Measurements from ENCODE around the gene TPPP2.
"Not testable (repeated sequence)": the region's sequence is repeated elsewhere in the genome, so short reads cannot be mapped to it uniquely, and the experiment has no call there.

The TPPP2 gene

DNA sequence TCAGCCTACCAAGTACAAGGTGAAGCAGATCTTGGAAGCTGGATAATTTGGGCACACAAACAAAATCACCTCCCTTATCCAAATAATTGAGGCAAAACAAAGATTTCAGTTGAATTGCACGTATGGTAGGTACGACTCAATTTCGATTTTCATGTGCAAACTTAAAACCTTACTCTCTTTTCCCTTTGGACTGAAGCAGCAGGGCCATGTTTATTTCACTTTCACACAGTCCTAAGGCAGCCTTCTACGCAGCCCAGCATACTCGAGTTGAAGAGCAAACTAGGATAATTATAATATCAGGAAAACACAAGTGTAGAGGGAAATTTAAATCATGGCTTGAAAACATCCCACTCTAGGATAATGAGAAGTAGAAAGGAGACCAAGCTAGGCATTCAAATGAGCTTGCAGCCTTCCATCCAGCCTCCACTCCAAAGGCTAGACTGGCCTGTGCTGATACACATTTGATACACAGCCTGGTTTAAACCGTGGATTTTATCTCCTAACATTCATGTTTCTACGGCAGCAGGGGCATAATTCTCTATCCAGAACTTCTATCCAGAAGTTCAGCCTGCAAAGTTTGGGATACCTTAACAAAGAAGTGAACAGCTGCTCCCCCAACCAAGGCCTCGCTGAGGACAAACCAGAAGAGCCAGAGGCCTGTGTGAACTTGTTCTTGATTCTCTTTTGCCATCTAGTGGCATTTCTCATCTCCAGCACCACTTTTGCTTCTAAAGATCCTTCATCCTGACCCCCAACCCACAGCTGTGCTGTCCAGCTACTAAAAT, 9.8 kb downstream of the TPPP2 start:
- TF ChIP-seq Cebpa-rat (IDR thresholded peaks at IDR 0.05) = no peak
- Histone ChIP-seq H3K9ac (peak overlapping the region in 1 of 11 experiments; percentile 34; a peak in 2 of 22 replicates), H3K36me3 (no peaks in the 10 kb centered on the region), H3K4me2 (peak overlapping the region in 2 of 11 experiments; percentile 29 to 32; a peak in 1 of 22 replicates), H3K27ac (no peak overlapping the region), H3K9me3 (replicated peaks in 1 of 11) (no peaks in the 10 kb centered on the region), H4K20me1 (no peaks in the 10 kb centered on the region), H3K4me3 (no peak overlapping the region), H3K27me3 (no peaks in the 10 kb centered on the region), H3K4me1 (peaks cover 9 to 44% (median 21%) of the 10 kb centered on the region in 10 experiments)

DNA sequence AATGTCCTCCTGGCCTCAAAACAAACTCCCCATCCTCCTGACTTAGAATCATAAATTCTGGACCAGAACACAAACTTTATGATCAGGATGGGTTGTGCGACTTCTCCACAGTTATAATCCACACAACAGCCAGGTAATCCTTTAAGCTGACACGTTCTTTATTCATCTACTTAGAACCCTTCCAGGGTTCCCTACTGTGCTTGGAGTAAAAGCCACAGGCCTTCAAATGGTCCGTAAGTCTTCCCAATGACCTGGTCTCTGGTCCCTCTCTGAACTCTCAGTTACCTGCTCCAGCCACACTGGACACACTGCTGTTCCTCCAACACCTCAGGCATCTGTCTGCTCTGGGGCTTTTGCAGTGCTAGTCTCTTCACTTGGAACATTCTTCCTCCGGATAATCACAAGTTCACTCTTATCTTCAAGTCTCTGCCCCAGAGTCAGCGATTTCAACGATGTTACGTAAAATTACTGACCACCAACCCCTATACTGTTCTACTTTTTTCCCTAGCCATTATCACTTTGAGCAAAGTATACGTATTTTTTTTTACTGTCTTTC, 10.4 kb downstream of the TPPP2 start:
- H3K4me3 ChIP-seq = no peak overlapping the region
- no peaks in the 10 kb centered on the region for H3K36me3 ChIP-seq
- H3K9me3 ChIP-seq (replicated peaks in 1 of 11) = no peaks in the 10 kb centered on the region
- H3K27me3 ChIP-seq = no peaks in the 10 kb centered on the region
- H3K9ac ChIP-seq = no peak overlapping the region
- H4K20me1 ChIP-seq = no peaks in the 10 kb centered on the region
- H3K4me2 ChIP-seq = no peak overlapping the region
- TF ChIP-seq Cebpa-rat (IDR thresholded peaks at IDR 0.05) = no peak
- H3K27ac ChIP-seq = no peak overlapping the region
- peaks cover 11 to 44% (median 24%) of the 10 kb centered on the region in 10 experiments for H3K4me1 ChIP-seq

DNA sequence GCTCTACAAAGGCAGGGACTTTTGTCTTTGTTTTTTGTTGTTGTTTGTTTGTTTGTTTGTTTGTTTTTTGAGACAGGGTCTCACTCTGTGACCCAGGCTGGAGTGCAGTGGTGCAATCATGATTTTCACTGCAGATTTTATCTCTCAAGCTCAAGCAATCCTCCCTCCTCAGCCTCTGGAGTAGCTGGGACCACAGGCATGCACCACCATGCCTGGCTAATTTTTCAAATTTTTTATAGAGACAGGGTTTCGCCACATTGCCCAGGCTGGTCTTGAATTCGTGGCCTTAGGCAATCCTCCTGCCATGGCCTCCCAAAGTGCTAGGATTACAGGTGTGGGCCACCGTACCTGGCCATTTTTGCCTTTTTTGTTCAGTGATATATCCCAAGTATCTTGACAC, 10.9 kb downstream of the TPPP2 start:
- H3K27me3 ChIP-seq; H3K27ac ChIP-seq; H3K9me3 ChIP-seq (replicated peaks in 1 of 11); H3K36me3 ChIP-seq; H4K20me1 ChIP-seq; H3K4me3 ChIP-seq; H3K4me2 ChIP-seq; H3K9ac ChIP-seq: not testable (repeated sequence)
- peaks cover 11 to 44% (median 24%) of the 10 kb centered on the region in 10 experiments for H3K4me1 ChIP-seq

DNA sequence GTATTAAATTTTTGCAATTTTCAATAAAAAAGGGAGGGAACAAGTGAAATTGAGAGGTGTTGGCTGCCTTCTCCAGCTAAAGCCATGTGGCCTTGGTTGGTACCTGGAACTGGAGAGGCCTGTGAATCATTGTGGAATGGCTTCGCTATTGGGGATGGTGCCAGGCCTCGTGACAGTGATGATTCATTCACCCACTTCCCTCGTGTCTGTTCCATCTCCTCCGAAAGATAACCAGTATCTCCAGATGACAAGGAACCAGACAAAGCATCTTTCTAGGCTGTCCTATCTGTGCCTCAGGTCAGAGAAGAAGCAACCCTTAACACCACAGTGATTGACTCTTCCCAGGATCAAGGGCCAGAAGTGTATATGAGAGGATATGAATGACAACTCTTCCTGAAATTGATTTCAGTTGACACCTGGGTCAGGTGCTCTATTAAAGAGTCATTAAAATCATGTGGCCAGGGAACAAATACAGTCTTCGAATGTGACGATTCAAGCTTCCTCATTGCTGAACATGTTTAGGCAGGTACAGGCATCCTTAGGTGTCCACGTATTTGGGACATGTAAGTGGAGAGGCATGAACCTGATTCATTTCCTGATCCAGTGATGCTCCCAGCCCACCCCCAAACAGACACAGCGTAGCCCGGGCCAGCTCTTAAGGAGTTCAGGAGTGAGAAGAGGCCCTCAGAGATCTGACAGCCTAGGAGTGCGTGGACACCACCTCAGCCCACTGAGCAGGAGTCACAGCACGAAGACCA, 11.8 kb downstream of the TPPP2 start, which contains the start of gene RNASE7:
RNASE7 (plus strand) TSS at position 687 of the 758 bp plus-strand sequence. CDS start 631 bp downstream, outside the sequence.
- Histone ChIP-seq H3K36me3 (no peaks in the 10 kb centered on the region), H3K4me2 (peak within 1 kb of the TSS in 2 of 11 experiments; percentile 21 to 27; a peak in 1 of 22 replicates), H4K20me1 (no peaks in the 10 kb centered on the region), H3K27me3 (no peaks in the 10 kb centered on the region), H3K4me3 (no peak within 1 kb of the TSS), H3K4me1 (peaks cover 11 to 39% (median 21%) of the 10 kb centered on the region in 10 experiments), H3K9ac (no peak within 1 kb of the TSS), H3K9me3 (replicated peaks in 1 of 11) (no peaks in the 10 kb centered on the region), H3K27ac (no peak within 1 kb of the TSS)
- no peak for TF ChIP-seq Cebpa-rat (IDR thresholded peaks at IDR 0.05)

DNA sequence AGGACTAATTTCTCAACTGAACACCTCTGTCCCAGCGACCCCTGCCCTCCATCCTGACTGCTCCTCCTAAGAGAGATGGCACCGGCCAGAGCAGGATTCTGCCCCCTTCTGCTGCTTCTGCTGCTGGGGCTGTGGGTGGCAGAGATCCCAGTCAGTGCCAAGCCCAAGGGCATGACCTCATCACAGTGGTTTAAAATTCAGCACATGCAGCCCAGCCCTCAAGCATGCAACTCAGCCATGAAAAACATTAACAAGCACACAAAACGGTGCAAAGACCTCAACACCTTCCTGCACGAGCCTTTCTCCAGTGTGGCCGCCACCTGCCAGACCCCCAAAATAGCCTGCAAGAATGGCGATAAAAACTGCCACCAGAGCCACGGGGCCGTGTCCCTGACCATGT, 12.9 kb downstream of the TPPP2 start:
- Histone ChIP-seq H3K9me3 (replicated peaks in 1 of 11) (no peaks in the 10 kb centered on the region), H3K4me3 (no peak overlapping the region), H3K36me3 (no peaks in the 10 kb centered on the region), H3K9ac (no peak overlapping the region), H3K27ac (no peak overlapping the region), H3K27me3 (no peaks in the 10 kb centered on the region), H3K4me2 (no peak overlapping the region), H3K4me1 (peaks cover 11 to 36% (median 20%) of the 10 kb centered on the region in 10 experiments), H4K20me1 (no peaks in the 10 kb centered on the region)
- no peak for TF ChIP-seq Cebpa-rat (IDR thresholded peaks at IDR 0.05)

DNA sequence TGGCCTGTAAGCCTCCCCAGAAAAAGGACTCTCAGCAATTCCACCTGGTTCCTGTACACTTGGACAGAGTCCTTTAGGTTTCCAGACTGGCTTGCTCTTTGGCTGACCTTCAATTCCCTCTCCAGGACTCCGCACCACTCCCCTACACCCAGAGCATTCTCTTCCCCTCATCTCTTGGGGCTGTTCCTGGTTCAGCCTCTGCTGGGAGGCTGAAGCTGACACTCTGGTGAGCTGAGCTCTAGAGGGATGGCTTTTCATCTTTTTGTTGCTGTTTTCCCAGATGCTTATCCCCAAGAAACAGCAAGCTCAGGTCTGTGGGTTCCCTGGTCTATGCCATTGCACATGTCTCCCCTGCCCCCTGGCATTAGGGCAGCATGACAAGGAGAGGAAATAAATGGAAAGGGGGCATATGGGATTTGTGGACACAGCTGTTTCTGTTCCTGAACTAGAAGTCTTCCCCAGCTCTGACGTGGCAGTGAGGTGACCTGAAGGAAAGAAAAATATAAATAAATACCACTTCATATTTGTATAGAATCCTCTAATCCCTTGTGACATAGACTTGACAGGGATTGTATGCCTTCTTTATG, 13.5 kb downstream of the TPPP2 start:
- peaks cover 11 to 36% (median 20%) of the 10 kb centered on the region in 10 experiments for H3K4me1 ChIP-seq
- no peaks in the 10 kb centered on the region for H3K27me3 ChIP-seq
- H3K27ac ChIP-seq = no peak overlapping the region
- H4K20me1 ChIP-seq = no peaks in the 10 kb centered on the region
- H3K9ac ChIP-seq = no peak overlapping the region
- peak overlapping the region in 7 of 11 experiments; percentile 17 to 67 (median 44); a peak in 7 of 22 replicates for H3K4me2 ChIP-seq
- H3K9me3 ChIP-seq (replicated peaks in 1 of 11) = no peaks in the 10 kb centered on the region
- H3K36me3 ChIP-seq = no peaks in the 10 kb centered on the region
- TF ChIP-seq Cebpa-rat (IDR thresholded peaks at IDR 0.05) = no peak
- no peak overlapping the region for H3K4me3 ChIP-seq

DNA sequence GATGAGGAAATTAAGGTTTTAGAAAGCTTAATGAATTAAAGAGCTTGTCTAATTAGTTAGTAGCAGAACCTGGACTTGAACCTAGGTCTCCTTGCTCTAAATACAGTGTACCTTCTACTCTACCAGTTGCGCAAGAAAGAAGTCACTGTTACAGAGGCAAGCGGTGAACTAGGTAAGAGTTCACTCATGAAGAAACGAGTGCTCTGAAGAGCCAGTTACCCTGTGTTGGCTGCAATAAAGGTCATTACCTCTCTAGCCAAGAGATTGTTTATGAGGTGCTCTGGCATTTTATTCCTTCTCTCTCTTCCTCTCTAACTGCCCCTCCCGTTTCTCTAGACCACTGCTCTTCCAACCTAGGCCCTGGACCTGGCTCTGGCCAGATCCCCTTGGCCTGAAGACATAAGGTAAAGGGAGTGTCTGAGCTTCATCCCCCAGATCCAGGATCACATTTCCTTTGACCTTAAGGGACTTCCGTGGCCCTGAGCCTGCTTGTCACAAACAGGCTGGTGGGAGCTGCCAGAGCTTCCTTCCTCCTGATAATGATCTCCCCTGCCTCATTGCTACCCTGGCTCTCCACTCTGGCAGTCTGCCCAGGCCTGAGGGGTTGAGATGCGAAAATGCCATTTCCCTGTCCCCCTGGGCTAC, 14.1 kb downstream of the TPPP2 start:
- H4K20me1 ChIP-seq = no peaks in the 10 kb centered on the region
- H3K27ac ChIP-seq = no peak overlapping the region
- peak in 6 of 11 experiments; percentile 19 to 74 (median 43); a peak in 6 of 22 replicates for TF ChIP-seq Cebpa-rat (IDR thresholded peaks at IDR 0.05)
- H3K4me3 ChIP-seq = no peak overlapping the region
- no peaks in the 10 kb centered on the region for H3K27me3 ChIP-seq
- H3K4me1 ChIP-seq = peaks cover 11 to 33% (median 20%) of the 10 kb centered on the region in 10 experiments
- H3K9me3 ChIP-seq (replicated peaks in 1 of 11) = no peaks in the 10 kb centered on the region
- H3K9ac ChIP-seq = no peak overlapping the region
- H3K36me3 ChIP-seq = no peaks in the 10 kb centered on the region
- peak overlapping the region; percentile 17 to 67 (median 44); a peak in 21 of 22 replicates for H3K4me2 ChIP-seq

DNA sequence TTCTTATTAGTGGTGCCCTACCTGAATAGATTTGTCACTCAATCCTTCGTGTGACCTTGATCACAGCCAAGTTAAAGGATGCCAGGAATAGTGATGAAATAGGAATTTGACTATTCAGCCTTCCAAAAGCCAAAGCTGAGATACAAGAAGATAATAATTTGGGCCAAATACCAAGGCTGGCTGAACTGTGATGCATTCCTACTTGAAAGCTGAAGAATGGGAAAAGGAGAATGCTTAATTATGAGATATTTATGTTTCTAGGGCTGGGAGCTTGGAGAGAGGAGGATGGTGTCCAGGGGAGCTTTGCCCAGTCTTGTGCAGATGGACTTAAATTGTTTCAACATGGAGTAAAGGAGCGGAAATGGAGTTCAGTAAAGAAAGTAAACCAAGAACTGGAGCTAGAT, 17.4 kb downstream of the TPPP2 start:
- Histone ChIP-seq H3K27ac (no peak overlapping the region), H3K4me3 (no peak overlapping the region), H3K36me3 (no peaks in the 10 kb centered on the region), H3K4me2 (no peak overlapping the region), H3K4me1 (peaks cover 11 to 22% (median 16%) of the 10 kb centered on the region in 10 experiments; a peak in 18 of 20 replicates), H3K9ac (no peak overlapping the region), H3K27me3 (no peaks in the 10 kb centered on the region), H4K20me1 (no peaks in the 10 kb centered on the region), H3K9me3 (replicated peaks in 1 of 11) (no peaks in the 10 kb centered on the region)
- no peak for TF ChIP-seq Cebpa-rat (IDR thresholded peaks at IDR 0.05)
